HepG2 (cell line): Measurements from ENCODE around the gene SEMA7A. TPM values are rescaled to one million over a fixed set of nuclear protein-coding genes. Genes with fewer than 3 reads are reported as not detected.

ENCODE experiments used
- E2F5 ChIP-seq: sonication (generic); formaldehyde crosslinking; conservative IDR thresholded peaks from 2 replicates; pipeline ENCODE4 v1.4.0; 2020; ENCODE audit warnings: missing genetic modification reagents
- HMGXB4 ChIP-seq, 2 experiments: sonication (generic) in 1 of 2; formaldehyde crosslinking in 1 of 2; IDR thresholded peaks; 2 replicates each; pipeline versions ENCODE4 v1.4.0 to v1.6.1; 2018 to 2020; ENCODE audit warnings: missing genetic modification reagents in 2 of 2, borderline replicate concordance in 1 of 2, low read depth in 1 of 2, mild to moderate bottlenecking in 1 of 2, missing biosample characterization in 1 of 2
- MXD1 ChIP-seq: sonication (generic); formaldehyde crosslinking; IDR thresholded peaks from 2 replicates; pipeline ENCODE4 v1.4.0; 2020; ENCODE audit warnings: mild to moderate bottlenecking, missing genetic modification reagents
- MYNN ChIP-seq: sonication (generic); formaldehyde crosslinking; IDR thresholded peaks from 2 replicates; pipeline ENCODE4 v1.4.0; 2020; ENCODE audit warnings: mild to moderate bottlenecking, low read depth, missing genetic modification reagents
- PPARG ChIP-seq: conservative IDR thresholded peaks from 2 replicates; pipeline ENCODE4 v1.6.1; 2016; ENCODE audit warnings: missing biosample characterization, missing genetic modification reagents
- RORA ChIP-seq: sonication (generic); formaldehyde crosslinking; IDR thresholded peaks from 2 replicates; pipeline ENCODE4 v1.5.0; 2020; ENCODE audit warnings: mild to moderate bottlenecking, missing genetic modification reagents, moderate library complexity
- ZBED4 ChIP-seq: sonication (generic); formaldehyde crosslinking; IDR thresholded peaks from 2 replicates; pipeline ENCODE4 v1.4.0; 2020; ENCODE audit warnings: missing genetic modification reagents, borderline replicate concordance
- ZFP62 ChIP-seq: sonication (generic); formaldehyde crosslinking; IDR thresholded peaks from 2 replicates; pipeline ENCODE4 v1.4.0; 2020; ENCODE audit warnings: missing genetic modification reagents
- ZNF143 ChIP-seq: sonication (generic); formaldehyde crosslinking; IDR thresholded peaks from 2 replicates; pipeline ENCODE4 v1.4.0; 2020; ENCODE audit warnings: missing genetic modification reagents
- ZNF160 ChIP-seq: sonication (generic); formaldehyde crosslinking; IDR thresholded peaks from 2 replicates; pipeline ENCODE4 v1.8.0; 2022; ENCODE audit warnings: mild to moderate bottlenecking, inconsistent platforms, missing genetic modification reagents
- ZNF205 ChIP-seq: IDR thresholded peaks from 2 replicates; pipeline ENCODE4 v1.6.1; 2018; ENCODE audit warnings: missing biosample characterization, missing genetic modification reagents
- ZNF577 ChIP-seq: sonication (generic); formaldehyde crosslinking; IDR thresholded peaks from 2 replicates; pipeline ENCODE4 v1.4.0; 2020; ENCODE audit warnings: mild to moderate bottlenecking, low read depth, missing genetic modification reagents, borderline replicate concordance
- ZNF766 ChIP-seq: sonication (generic); formaldehyde crosslinking; IDR thresholded peaks from 2 replicates; pipeline ENCODE4 v1.5.0; 2020; ENCODE audit warnings: missing genetic modification reagents, borderline replicate concordance
- ZNF780A ChIP-seq: sonication (generic); formaldehyde crosslinking; IDR thresholded peaks from 2 replicates; pipeline ENCODE4 v1.8.0; 2022; ENCODE audit warnings: mild to moderate bottlenecking, missing genetic modification reagents, moderate library complexity
- ZNF816 ChIP-seq: sonication (generic); formaldehyde crosslinking; IDR thresholded peaks from 2 replicates; pipeline ENCODE4 v1.8.0; 2022; ENCODE audit warnings: missing genetic modification reagents, mild to moderate bottlenecking, borderline replicate concordance
- ZXDC ChIP-seq: sonication (generic); formaldehyde crosslinking; IDR thresholded peaks from 2 replicates; pipeline ENCODE4 v1.5.0; 2020; ENCODE audit warnings: mild to moderate bottlenecking, missing genetic modification reagents
- polyA plus RNA-seq, 8 experiments: library from polyadenylated mRNA; depleted of rRNA in 3 of 8; stranded (reverse) in 7 of 8; unstranded in 1 of 8; fragments of >200 nt; fragmentation: Illumina TruSeq in 4 of 8; extraction: Trizol in 4 of 8; gene quantifications; 2 replicates each; pipeline versions ENCODE4 v1.2.1 to v1.2.3, GENCODE V29; 2011 to 2016; ENCODE audit warnings: low read depth in 4 of 8, missing spikeins in 1 of 8, mixed read lengths in 1 of 8; ENCODE audit not compliant: insufficient read depth in 1 of 8
- total RNA-seq, 5 experiments: library from RNA; depleted of rRNA; stranded (reverse); fragments of >200 nt; fragmentation: Illumina TruSeq; extraction: Trizol; gene quantifications; 2 replicates each; pipeline ENCODE4 v1.2.3, GENCODE V29; 2016; ENCODE audit warnings: low read depth in 1 of 5

The SEMA7A gene
- total and polyA plus RNA-seq, 2 of the 13 experiments (the other 11 are each of a cell fraction or from before 2014, with no cell fraction given): 9.0 to 15.8 TPM

- TF ChIP-seq ZBED4 (CRISPR knock-in tag): peak; percentile 58; the same call in 1 of the 2 replicates
- no peak for TF ChIP-seq ZNF766
- TF ChIP-seq ZFP62 (CRISPR knock-in tag): no peak
- no peak for TF ChIP-seq MXD1 (CRISPR knock-in tag)
- no peak for TF ChIP-seq RORA
- TF ChIP-seq ZNF816: no peak
- TF ChIP-seq ZNF577 (CRISPR knock-in tag): no peak
- TF ChIP-seq ZNF160 (CRISPR knock-in tag): no peak
- TF ChIP-seq HMGXB4 (CRISPR knock-in tag; IDR thresholded peaks at IDR 0.05; ENCODE audit: borderline replicate concordance in 1 of 2, low read depth in 1 of 2): peak; percentile 59 to 82; a peak in 3 of 4 replicates
- no peak for TF ChIP-seq E2F5 (CRISPR knock-in tag)
- no peak for TF ChIP-seq MYNN (CRISPR knock-in tag)
- TF ChIP-seq ZNF780A (CRISPR knock-in tag): no peak
- TF ChIP-seq ZNF143: 0 out of 2 replicates have a peak, but pooled peaks have one; percentile 37
- no peak for TF ChIP-seq ZXDC
- TF ChIP-seq ZNF205 (CRISPR knock-in tag): peak; percentile 46; the same call in 1 of the 2 replicates
- 0 out of 2 replicates have a peak, but pooled peaks have one; percentile 39 for TF ChIP-seq PPARG (CRISPR knock-in tag)
Observed at GRCh38 chr15:74382004-74382816, 51.5 kb downstream of the SEMA7A start (continued).
